HepG2 (cell line): Measurements from ENCODE around the gene FUCA2. TPM values are rescaled to one million over a fixed set of nuclear protein-coding genes. Genes with fewer than 3 reads are reported as not detected.

Source experiments
- ATF5 ChIP-seq: sonication (generic); formaldehyde crosslinking; IDR thresholded peaks from 2 replicates; pipeline ENCODE4 v1.4.0; 2020; ENCODE audit warnings: mild to moderate bottlenecking, low read depth, missing genetic modification reagents
- CEBPG ChIP-seq: IDR thresholded peaks from 2 replicates; pipeline ENCODE4 v1.6.1; 2016
- GTF2F1 ChIP-seq: fragments of 150-350 bp; IDR thresholded peaks from 2 replicates; pipeline ENCODE4 v1.6.1; 2014; ENCODE audit warnings: low read length
- HMGXB3 ChIP-seq: sonication (generic); formaldehyde crosslinking; IDR thresholded peaks from 2 replicates; pipeline ENCODE4 v1.4.0; 2020; ENCODE audit warnings: missing genetic modification reagents, borderline replicate concordance
- KAT8 ChIP-seq: IDR thresholded peaks from 2 replicates; pipeline ENCODE4 v1.6.1; 2016; ENCODE audit warnings: missing genetic modification reagents, missing compliant biosample characterization
- MAF1 ChIP-seq: sonication (generic); formaldehyde crosslinking; IDR thresholded peaks from 2 replicates; pipeline ENCODE4 v1.5.0; 2020; ENCODE audit warnings: missing genetic modification reagents, borderline replicate concordance
- MTA1 ChIP-seq: sonication (generic); formaldehyde crosslinking; IDR thresholded peaks from 2 replicates; pipeline ENCODE4 v1.4.0; 2020; ENCODE audit warnings: missing genetic modification reagents, mild to moderate bottlenecking, borderline replicate concordance
- NFYB ChIP-seq: sonication (generic); formaldehyde crosslinking; IDR thresholded peaks from 2 replicates; pipeline ENCODE4 v1.4.0; 2020; ENCODE audit warnings: missing genetic modification reagents
- NR3C1 ChIP-seq: sonication (generic); formaldehyde crosslinking; IDR thresholded peaks from 2 replicates; pipeline ENCODE4 v1.4.0; 2020; ENCODE audit warnings: missing genetic modification reagents
- SMARCC2 ChIP-seq: fragments of 450-650 bp; IDR thresholded peaks from 2 replicates; pipeline ENCODE4 v1.6.1; 2017; ENCODE audit warnings: antibody characterized with exemption, mild to moderate bottlenecking
- TOE1 ChIP-seq: sonication (generic); formaldehyde crosslinking; IDR thresholded peaks from 2 replicates; pipeline ENCODE4 v1.4.0; 2020; ENCODE audit warnings: mild to moderate bottlenecking, missing genetic modification reagents
- ZFP37 ChIP-seq: sonication (generic); formaldehyde crosslinking; IDR thresholded peaks from 2 replicates; pipeline ENCODE4 v1.4.0; 2020; ENCODE audit warnings: missing genetic modification reagents, borderline replicate concordance
- ZNF230 ChIP-seq: sonication (generic); formaldehyde crosslinking; IDR thresholded peaks from 2 replicates; pipeline ENCODE4 v1.4.0; 2020; ENCODE audit warnings: mild to moderate bottlenecking, missing genetic modification reagents
- ZNF264 ChIP-seq: sonication (generic); formaldehyde crosslinking; IDR thresholded peaks from 2 replicates; pipeline ENCODE4 v1.4.0; 2020; ENCODE audit warnings: missing genetic modification reagents
- ZNF318 ChIP-seq: sonication (generic); formaldehyde crosslinking; IDR thresholded peaks from 2 replicates; pipeline ENCODE4 v1.4.0; 2020; ENCODE audit warnings: mild to moderate bottlenecking, missing genetic modification reagents
- ZNF530 ChIP-seq: sonication (generic); formaldehyde crosslinking; IDR thresholded peaks from 2 replicates; pipeline ENCODE4 v1.5.0; 2020; ENCODE audit warnings: low read depth, mild to moderate bottlenecking, missing genetic modification reagents
- ZNF7 ChIP-seq: IDR thresholded peaks from 2 replicates; pipeline ENCODE4 v1.6.1; 2016; ENCODE audit warnings: missing biosample characterization, missing genetic modification reagents
- ZNF891 ChIP-seq: sonication (generic); formaldehyde crosslinking; IDR thresholded peaks from 2 replicates; pipeline ENCODE4 v1.5.0; 2020; ENCODE audit warnings: mild to moderate bottlenecking, missing genetic modification reagents
- polyA plus RNA-seq, 8 experiments: library from polyadenylated mRNA; depleted of rRNA in 3 of 8; stranded (reverse) in 7 of 8; unstranded in 1 of 8; fragments of >200 nt; fragmentation: Illumina TruSeq in 4 of 8; extraction: Trizol in 4 of 8; gene quantifications; 2 replicates each; pipeline versions ENCODE4 v1.2.1 to v1.2.3, GENCODE V29; 2011 to 2016; ENCODE audit warnings: low read depth in 4 of 8, missing spikeins in 1 of 8, mixed read lengths in 1 of 8; ENCODE audit not compliant: insufficient read depth in 1 of 8
- total RNA-seq, 5 experiments: library from RNA; depleted of rRNA; stranded (reverse); fragments of >200 nt; fragmentation: Illumina TruSeq; extraction: Trizol; gene quantifications; 2 replicates each; pipeline ENCODE4 v1.2.3, GENCODE V29; 2016; ENCODE audit warnings: low read depth in 1 of 5

FUCA2 gene
- total and polyA plus RNA-seq, 2 of the 13 experiments (the other 11 are each of a cell fraction or from before 2014, with no cell fraction given), result 87.4 to 144 TPM

GRCh38 chr6:143536866-143537691 is 25.6 kb upstream of the FUCA2 start (continued):
- no peak for TF ChIP-seq ZNF318 (CRISPR knock-in tag)
- TF ChIP-seq ZFP37 (CRISPR knock-in tag), result no peak
- no peak for TF ChIP-seq MAF1 (CRISPR knock-in tag)
- no peak for TF ChIP-seq MTA1
- TF ChIP-seq TOE1 (CRISPR knock-in tag), result no peak
- peak; percentile 96 for TF ChIP-seq ZNF7
- TF ChIP-seq KAT8 (CRISPR knock-in tag), result no peak
- 0 out of 2 replicates have a peak, but pooled peaks have one; percentile 39 for TF ChIP-seq ZNF264 (CRISPR knock-in tag)
- no peak; the same call in 1 of the 2 replicates for TF ChIP-seq ZNF891
- no peak for TF ChIP-seq HMGXB3 (CRISPR knock-in tag)
- TF ChIP-seq NR3C1 (CRISPR knock-in tag), result no peak
- TF ChIP-seq CEBPG (CRISPR knock-in tag), result no peak
- TF ChIP-seq NFYB, result no peak
- no peak for TF ChIP-seq ZNF530
- no peak for TF ChIP-seq ZNF230
- no peak for TF ChIP-seq GTF2F1
- no peak for TF ChIP-seq SMARCC2
- TF ChIP-seq ATF5 (CRISPR knock-in tag), result no peak
